Bone marrow (tissue), 2 donors: Measurements from ENCODE around the gene GOLGA6L6.
"Not testable (repeated sequence)": the region's sequence is repeated elsewhere in the genome, so short reads cannot be mapped to it uniquely, and the experiment has no call there.

Experiments
- DNase-seq, 2 donors: peaks; one replicate each; lab custom pipeline; 2025; lab: John Stamatoyannopoulos, UW

GOLGA6L6 gene

GRCh38 chr15:20541700-20542099 lies at the start of gene GOLGA6L6:
GOLGA6L6 (minus strand) TSS chr15:20541800; CDS start chr15:20541709, 91 bp downstream.
- DNase-seq, result not testable (repeated sequence)

- DNase-seq, result not testable (repeated sequence)
Measured at GRCh38 chr15:20590069-20590468, 48.5 kb upstream of the GOLGA6L6 start.

- not testable (repeated sequence) for DNase-seq
Measured at GRCh38 chr15:20586821-20587220, 45.2 kb upstream of the GOLGA6L6 start.

GRCh38 chr15:20582726-20583115 lies 41.1 kb upstream of the GOLGA6L6 start:
- DNase-seq, result not testable (repeated sequence)

- DNase-seq, result not testable (repeated sequence)
Measured at GRCh38 chr15:20582109-20582725, 40.6 kb upstream of the GOLGA6L6 start.

GRCh38 chr15:20581261-20582108 lies 39.9 kb upstream of the GOLGA6L6 start:
- not testable (repeated sequence) for DNase-seq

- DNase-seq, result not testable (repeated sequence)
Measured at GRCh38 chr15:20579662-20580061, 38.1 kb upstream of the GOLGA6L6 start.

- DNase-seq, result not testable (repeated sequence)
Measured at GRCh38 chr15:20551289-20551688, 9.7 kb upstream of the GOLGA6L6 start.

GRCh38 chr15:20505926-20506658 lies 35.5 kb downstream of the GOLGA6L6 start:
- DNase-seq, result not testable (repeated sequence)

- not testable (repeated sequence) for DNase-seq
Measured at GRCh38 chr15:20502839-20503238, 38.8 kb downstream of the GOLGA6L6 start.

- DNase-seq, result not testable (repeated sequence)
Measured at GRCh38 chr15:20501512-20502222, 39.9 kb downstream of the GOLGA6L6 start.

GRCh38 chr15:20497781-20498180 lies 43.8 kb downstream of the GOLGA6L6 start:
- not testable (repeated sequence) for DNase-seq

GRCh38 chr15:20493035-20493434 lies 48.6 kb downstream of the GOLGA6L6 start:
- DNase-seq, result not testable (repeated sequence)

- not testable (repeated sequence) for DNase-seq
Measured at GRCh38 chr15:20492598-20492997, 49.0 kb downstream of the GOLGA6L6 start.

- not testable (repeated sequence) for DNase-seq
Measured at GRCh38 chr15:20489320-20489719, 52.3 kb downstream of the GOLGA6L6 start.
